ENCODE measurements around the gene CDC42EP4. TPM values are rescaled to one million over a fixed set of nuclear protein-coding genes. Genes with fewer than 3 reads are reported as not detected.
"Not testable (repeated sequence)": the region's sequence is repeated elsewhere in the genome, so short reads cannot be mapped to it uniquely, and the experiment has no call there.

Gene CDC42EP4
- total RNA-seq, 1 donor from 2014 or later = 22.9 TPM

- Mint-ChIP-seq H3K4me3 (ENCODE audit: unreplicated experiment) (no peak overlapping the region), H3K27me3 (ENCODE audit: unreplicated experiment) (peaks cover 2% of the 10 kb centered on the region), H3K9me3 (ENCODE audit: unreplicated experiment) (no peaks in the 10 kb centered on the region), H3K4me1 (ENCODE audit: unreplicated experiment) (no peaks in the 10 kb centered on the region), H3K27ac (ENCODE audit: unreplicated experiment) (no peak overlapping the region), H3K36me3 (ENCODE audit: low read depth, unreplicated experiment) (no peaks in the 10 kb centered on the region)
- DNase-seq (ENCODE audit: low spot score) = no peak
- no peak for TF ChIP-seq CTCF (IDR thresholded peaks at IDR 0.05; ENCODE audit: unreplicated experiment)
Observed at GRCh38 chr17:73336408-73337329, 24.9 kb upstream of the CDC42EP4 start.

GRCh38 chr17:73335591-73336407 lies 24.0 kb upstream of the CDC42EP4 start:
- H3K4me3 Mint-ChIP-seq (ENCODE audit: unreplicated experiment) = no peak overlapping the region
- no peak for TF ChIP-seq CTCF (IDR thresholded peaks at IDR 0.05; ENCODE audit: unreplicated experiment)
- peaks cover 2% of the 10 kb centered on the region for H3K27me3 Mint-ChIP-seq (ENCODE audit: unreplicated experiment)
- no peak for DNase-seq (ENCODE audit: low spot score)
- H3K36me3 Mint-ChIP-seq (ENCODE audit: low read depth, unreplicated experiment) = no peaks in the 10 kb centered on the region
- no peaks in the 10 kb centered on the region for H3K9me3 Mint-ChIP-seq (ENCODE audit: unreplicated experiment)
- H3K27ac Mint-ChIP-seq (ENCODE audit: unreplicated experiment) = no peak overlapping the region
- no peaks in the 10 kb centered on the region for H3K4me1 Mint-ChIP-seq (ENCODE audit: unreplicated experiment)

GRCh38 chr17:73334771-73335513 lies 23.1 kb upstream of the CDC42EP4 start:
- no peak for DNase-seq (ENCODE audit: low spot score)
- Mint-ChIP-seq H3K27me3 (ENCODE audit: unreplicated experiment) (peaks cover 2% of the 10 kb centered on the region), H3K4me3 (ENCODE audit: unreplicated experiment) (no peak overlapping the region), H3K36me3 (ENCODE audit: low read depth, unreplicated experiment) (no peaks in the 10 kb centered on the region), H3K4me1 (ENCODE audit: unreplicated experiment) (no peaks in the 10 kb centered on the region), H3K27ac (ENCODE audit: unreplicated experiment) (no peak overlapping the region), H3K9me3 (ENCODE audit: unreplicated experiment) (no peaks in the 10 kb centered on the region)
- TF ChIP-seq CTCF (IDR thresholded peaks at IDR 0.05; ENCODE audit: unreplicated experiment) = no peak

- H3K27ac Mint-ChIP-seq (ENCODE audit: unreplicated experiment); H3K36me3 Mint-ChIP-seq (ENCODE audit: low read depth, unreplicated experiment); H3K9me3 Mint-ChIP-seq (ENCODE audit: unreplicated experiment); H3K27me3 Mint-ChIP-seq (ENCODE audit: unreplicated experiment); H3K4me3 Mint-ChIP-seq (ENCODE audit: unreplicated experiment); H3K4me1 Mint-ChIP-seq (ENCODE audit: unreplicated experiment); DNase-seq (ENCODE audit: low spot score): not testable (repeated sequence)
Observed at GRCh38 chr17:73333445-73333844, 21.6 kb upstream of the CDC42EP4 start.

GRCh38 chr17:73331060-73331459 lies 19.3 kb upstream of the CDC42EP4 start:
- H3K27ac Mint-ChIP-seq (ENCODE audit: unreplicated experiment) = no peak overlapping the region
- DNase-seq (ENCODE audit: low spot score) = no peak
- H3K9me3 Mint-ChIP-seq (ENCODE audit: unreplicated experiment) = no peaks in the 10 kb centered on the region

More at GRCh38 chr17:73331060-73331459, 19.3 kb upstream of the CDC42EP4 start:
- Mint-ChIP-seq H3K4me1 (ENCODE audit: unreplicated experiment) (no peaks in the 10 kb centered on the region), H3K4me3 (ENCODE audit: unreplicated experiment) (no peak overlapping the region), H3K27me3 (ENCODE audit: unreplicated experiment) (no peaks in the 10 kb centered on the region), H3K36me3 (ENCODE audit: low read depth, unreplicated experiment) (no peaks in the 10 kb centered on the region)
- TF ChIP-seq CTCF (IDR thresholded peaks at IDR 0.05; ENCODE audit: unreplicated experiment) = no peak
